Upper lobe of left lung (tissue), 4 donors: ENCODE results near the gene STK11.
A peak's percentile ranks its signal among the peaks of the same experiment; 100 is the strongest.

Experiments
- POLR2A ChIP-seq, 4 donors: fragments of 450-650 bp; IDR thresholded peaks; one replicate each; pipeline ENCODE4 v1.5.1; 2016 to 2017; ENCODE audit warnings: antibody characterized with exemption in 4 of 4, mild to moderate bottlenecking in 2 of 4
- TF ChIP-seq, protein P1 (sequence below), 6 experiments: fragments of 450-650 bp in 4 of 6; fragments of 200-600 bp in 2 of 6; sonication (generic) in 2 of 6; IDR thresholded peaks; one replicate each; pipeline ENCODE4 v1.5.1; 2016 to 2019; ENCODE audit warnings: antibody characterized with exemption in 6 of 6

DNA sequence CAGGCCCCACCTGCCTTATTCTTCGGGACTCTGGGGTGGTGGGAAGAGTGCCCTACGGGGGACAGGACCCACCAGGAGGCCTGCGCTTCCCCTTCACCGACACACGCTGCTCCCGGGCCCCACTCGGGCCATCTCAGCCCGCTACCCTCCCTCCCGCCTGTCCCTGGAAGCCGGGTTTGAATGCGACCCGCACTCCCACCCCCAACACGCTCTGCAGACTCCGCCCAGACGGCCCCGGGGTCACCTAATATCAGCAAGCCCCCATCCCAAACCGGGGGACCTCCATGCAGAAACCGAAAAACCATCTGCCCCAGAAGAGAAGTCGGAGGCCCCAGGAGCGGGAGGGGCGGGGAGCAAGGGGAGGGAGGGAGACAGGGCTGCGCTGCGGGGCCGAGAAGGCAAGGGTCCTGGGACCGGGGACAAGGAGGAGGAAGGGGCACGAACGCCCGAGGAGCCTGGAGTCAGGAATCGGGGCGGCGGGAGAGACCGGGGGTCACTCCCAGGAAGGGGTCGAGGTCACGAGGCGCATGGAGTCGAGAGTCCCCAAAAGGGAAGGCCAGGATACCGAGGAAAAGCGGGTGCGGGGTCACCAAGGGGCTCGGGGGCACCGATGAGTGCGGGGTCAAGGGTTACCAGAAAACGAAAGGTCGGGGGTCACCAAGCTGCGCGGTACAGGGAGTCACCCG is 32.3 kb upstream of the STK11 start:
- peak in 1 of 4 donors; percentile 20 for TF ChIP-seq POLR2A (IDR thresholded peaks at IDR 0.05)
- TF ChIP-seq, protein P1, sequence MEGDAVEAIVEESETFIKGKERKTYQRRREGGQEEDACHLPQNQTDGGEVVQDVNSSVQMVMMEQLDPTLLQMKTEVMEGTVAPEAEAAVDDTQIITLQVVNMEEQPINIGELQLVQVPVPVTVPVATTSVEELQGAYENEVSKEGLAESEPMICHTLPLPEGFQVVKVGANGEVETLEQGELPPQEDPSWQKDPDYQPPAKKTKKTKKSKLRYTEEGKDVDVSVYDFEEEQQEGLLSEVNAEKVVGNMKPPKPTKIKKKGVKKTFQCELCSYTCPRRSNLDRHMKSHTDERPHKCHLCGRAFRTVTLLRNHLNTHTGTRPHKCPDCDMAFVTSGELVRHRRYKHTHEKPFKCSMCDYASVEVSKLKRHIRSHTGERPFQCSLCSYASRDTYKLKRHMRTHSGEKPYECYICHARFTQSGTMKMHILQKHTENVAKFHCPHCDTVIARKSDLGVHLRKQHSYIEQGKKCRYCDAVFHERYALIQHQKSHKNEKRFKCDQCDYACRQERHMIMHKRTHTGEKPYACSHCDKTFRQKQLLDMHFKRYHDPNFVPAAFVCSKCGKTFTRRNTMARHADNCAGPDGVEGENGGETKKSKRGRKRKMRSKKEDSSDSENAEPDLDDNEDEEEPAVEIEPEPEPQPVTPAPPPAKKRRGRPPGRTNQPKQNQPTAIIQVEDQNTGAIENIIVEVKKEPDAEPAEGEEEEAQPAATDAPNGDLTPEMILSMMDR (IDR thresholded peaks at IDR 0.05) = no peak
